Neural cell (in vitro differentiated cells): ENCODE measurements around the gene HIVEP3. TPM values are rescaled to one million over a fixed set of nuclear protein-coding genes. Genes with fewer than 3 reads are reported as not detected.

Source experiments
- H2AFZ ChIP-seq: fragments of 200-600, 300-800 bp; sonication (generic), shearing (Covaris generic); 2 replicates; pipeline ENCODE4 v1.6.0; 2014; ENCODE audit warnings: low read depth, mild to moderate bottlenecking, antibody characterized with exemption, low read length, moderate library complexity
- H3F3A ChIP-seq: fragments of 200-600 bp; shearing (Covaris generic); 2 replicates; pipeline ENCODE4 v1.6.1; 2016; ENCODE audit warnings: mild to moderate bottlenecking, moderate library complexity, mixed read lengths, antibody characterized with exemption, low read length; ENCODE audit not compliant: insufficient read depth, poor library complexity, severe bottlenecking
- H3K27ac ChIP-seq: fragments of 200-600, 300-800 bp; sonication (generic), shearing (Covaris generic); 2 replicates; pipeline ENCODE4 v1.5.1; 2014; ENCODE audit warnings: mild to moderate bottlenecking, low read length, moderate library complexity
- H3K27me3 ChIP-seq: fragments of 300-800, 200-600 bp; sonication (generic), shearing (Covaris generic); 2 replicates; pipeline ENCODE4 v1.6.0; 2014; ENCODE audit warnings: mild to moderate bottlenecking, low read depth, low read length, moderate library complexity; ENCODE audit not compliant: insufficient read depth
- H3K36me3 ChIP-seq: fragments of 300-800, 200-600 bp; sonication (generic), shearing (Covaris generic); 2 replicates; pipeline ENCODE4 v1.5.1; 2014; ENCODE audit warnings: mild to moderate bottlenecking, antibody characterized with exemption, low read length, moderate library complexity; ENCODE audit not compliant: insufficient read depth
- H3K4me2 ChIP-seq: fragments of 300-800, 200-600 bp; sonication (generic), shearing (Covaris generic); 2 replicates; pipeline ENCODE4 v1.6.0; 2014; ENCODE audit warnings: mild to moderate bottlenecking, low read length
- H3K4me3 ChIP-seq: fragments of 300-800, 200-600 bp; sonication (generic), shearing (Covaris generic); 2 replicates; pipeline ENCODE4 v1.5.1; 2014; ENCODE audit warnings: mild to moderate bottlenecking, low read length, moderate library complexity
- H3K79me2 ChIP-seq: fragments of 200-600 bp; shearing (Covaris generic); replicated peaks from 2 replicates; pipeline ENCODE4 v1.6.0; 2014; ENCODE audit warnings: mild to moderate bottlenecking, low read length, moderate library complexity; ENCODE audit not compliant: insufficient read depth
- H3K9ac ChIP-seq: fragments of 300-800, 200-600 bp; sonication (generic), shearing (Covaris generic); 2 replicates; pipeline ENCODE4 v1.6.1; 2016; ENCODE audit warnings: mild to moderate bottlenecking, low read length, mixed read lengths
- H3K9me2 ChIP-seq: fragments of 200-600 bp; shearing (Covaris generic); 2 replicates; pipeline ENCODE4 v1.6.1; 2016; ENCODE audit warnings: mild to moderate bottlenecking, low read length, mixed read lengths; ENCODE audit not compliant: insufficient read depth
- H3K9me3 ChIP-seq: fragments of 200-600, 300-800 bp; sonication (generic), shearing (Covaris generic); 2 replicates; pipeline ENCODE4 v1.6.1; 2016; ENCODE audit warnings: mild to moderate bottlenecking, mixed run types, low read length, moderate library complexity, mixed read lengths
- H4K20me1 ChIP-seq: fragments of 200-600 bp; shearing (Covaris generic); 2 replicates; pipeline ENCODE4 v1.6.1; 2016; ENCODE audit warnings: mild to moderate bottlenecking, mixed run types; ENCODE audit not compliant: insufficient read depth
- CTCF ChIP-seq: fragments of 450-650 bp; IDR thresholded peaks from 2 replicates; pipeline ENCODE4 v1.5.1; 2014; ENCODE audit warnings: antibody characterized with exemption, mild to moderate bottlenecking, moderate library complexity; ENCODE audit not compliant: poor library complexity, severe bottlenecking
- EP300 ChIP-seq: fragments of 450-650 bp; conservative IDR thresholded peaks from 2 replicates; pipeline ENCODE4 v1.6.1; 2014; ENCODE audit warnings: antibody characterized with exemption, mild to moderate bottlenecking, moderate library complexity; ENCODE audit not compliant: poor library complexity, severe bottlenecking
- EZH2 ChIP-seq: fragments of 200-600, 300-800 bp; shearing (Covaris generic), sonication (generic); IDR thresholded peaks from 2 replicates; pipeline ENCODE4 v1.6.1; 2014; ENCODE audit warnings: antibody characterized with exemption, low read length, borderline replicate concordance, mild to moderate bottlenecking; ENCODE audit not compliant: insufficient read depth, poor library complexity, severe bottlenecking
- MXI1 ChIP-seq: fragments of 450-650 bp; conservative IDR thresholded peaks from 2 replicates; pipeline ENCODE4 v1.6.1; 2014; ENCODE audit warnings: antibody characterized with exemption, mild to moderate bottlenecking; ENCODE audit not compliant: poor library complexity, severe bottlenecking
- POLR2AphosphoS5 ChIP-seq: IDR thresholded peaks from 2 replicates; pipeline ENCODE4 v1.6.1; 2012
- RAD21 ChIP-seq: fragments of 450-650 bp; conservative IDR thresholded peaks from 2 replicates; pipeline ENCODE4 v1.6.1; 2014; ENCODE audit warnings: antibody characterized with exemption, mild to moderate bottlenecking, moderate library complexity
- REST ChIP-seq: IDR thresholded peaks from 2 replicates; pipeline ENCODE4 v1.6.1; 2012; ENCODE audit warnings: borderline replicate concordance
- SMC3 ChIP-seq: fragments of 450-650 bp; conservative IDR thresholded peaks from 2 replicates; pipeline ENCODE4 v1.6.1; 2014; ENCODE audit warnings: antibody characterized with exemption, mild to moderate bottlenecking, moderate library complexity; ENCODE audit not compliant: poor library complexity
- TAF1 ChIP-seq: IDR thresholded peaks from 2 replicates; pipeline ENCODE4 v1.6.1; 2012; ENCODE audit warnings: low read depth
- polyA plus RNA-seq: library from polyadenylated mRNA; depleted of rRNA; stranded (reverse); fragments of >200 nt; gene quantifications from 2 replicates; pipeline ENCODE4 v1.2.3, GENCODE V29; 2014

The HIVEP3 gene
- polyA plus RNA-seq, 1 donor from 2014 or later = 2.6 TPM

GRCh38 chr1:41779360-41779759 lies 139.4 kb downstream of the HIVEP3 start:
- Histone ChIP-seq H2AFZ (no peak overlapping the region), H3K4me3 (no peak overlapping the region), H3K27me3 (no peaks in the 10 kb centered on the region), H3K4me2 (no peak overlapping the region), H3K79me2 (no peaks in the 10 kb centered on the region), H4K20me1 (no peaks in the 10 kb centered on the region), H3K9me3 (no peaks in the 10 kb centered on the region), H3K9me2 (no peaks in the 10 kb centered on the region), H3K9ac (no peak overlapping the region), H3K36me3 (no peaks in the 10 kb centered on the region), H3K27ac (no peak overlapping the region), H3F3A (no peaks in the 10 kb centered on the region)
- TF ChIP-seq EZH2 (no peak), CTCF (no peak), REST (no peak), RAD21 (no peak), POLR2AphosphoS5 (no peak)

GRCh38 chr1:41777695-41778094 lies 141.0 kb downstream of the HIVEP3 start:
- Histone ChIP-seq H3K9me3 (no peaks in the 10 kb centered on the region), H3K9ac (no peak overlapping the region), H3K4me2 (no peak overlapping the region), H3K4me3 (no peak overlapping the region), H4K20me1 (no peaks in the 10 kb centered on the region), H3K27ac (no peak overlapping the region), H2AFZ (no peak overlapping the region), H3K79me2 (no peaks in the 10 kb centered on the region), H3K36me3 (no peaks in the 10 kb centered on the region), H3F3A (no peaks in the 10 kb centered on the region), H3K27me3 (no peaks in the 10 kb centered on the region), H3K9me2 (no peaks in the 10 kb centered on the region)
- no peak for TF ChIP-seq REST
- TF ChIP-seq POLR2AphosphoS5 = no peak
- TF ChIP-seq EZH2 = no peak
- TF ChIP-seq EP300 = no peak
- TF ChIP-seq CTCF = no peak
- no peak for TF ChIP-seq RAD21
- TF ChIP-seq MXI1 = no peak
- TF ChIP-seq SMC3 = no peak
- TF ChIP-seq TAF1 = no peak
